ENCODE measurements around the gene PICK1.
"Not testable (repeated sequence)": the region's sequence is repeated elsewhere in the genome, so short reads cannot be mapped to it uniquely, and the experiment has no call there.

PICK1 gene

DNA sequence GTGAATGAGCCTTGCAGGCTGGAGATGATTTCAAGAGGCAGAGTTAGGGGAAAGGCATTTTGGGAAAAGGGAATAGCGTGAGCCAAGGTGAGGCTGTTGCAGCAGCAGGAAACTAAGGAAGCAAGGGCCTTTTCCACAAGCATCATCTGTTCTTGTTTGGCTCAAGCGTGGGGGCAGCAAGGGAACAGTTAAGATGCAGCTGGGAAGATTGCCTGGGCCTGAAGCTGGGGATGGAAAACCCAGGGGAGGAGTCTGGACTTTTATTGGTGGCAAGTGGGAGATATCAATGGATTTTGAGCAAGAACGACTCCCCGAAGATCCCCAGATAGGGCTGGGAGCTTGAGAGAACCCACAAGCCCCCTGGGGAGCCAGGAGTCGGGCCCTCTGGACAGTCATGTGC lies 27.3 kb upstream of the PICK1 start:
- DNase-seq (ENCODE audit: extremely low spot score, insufficient read length, low read depth): no peak
- no peak for FAIRE-seq

DNA sequence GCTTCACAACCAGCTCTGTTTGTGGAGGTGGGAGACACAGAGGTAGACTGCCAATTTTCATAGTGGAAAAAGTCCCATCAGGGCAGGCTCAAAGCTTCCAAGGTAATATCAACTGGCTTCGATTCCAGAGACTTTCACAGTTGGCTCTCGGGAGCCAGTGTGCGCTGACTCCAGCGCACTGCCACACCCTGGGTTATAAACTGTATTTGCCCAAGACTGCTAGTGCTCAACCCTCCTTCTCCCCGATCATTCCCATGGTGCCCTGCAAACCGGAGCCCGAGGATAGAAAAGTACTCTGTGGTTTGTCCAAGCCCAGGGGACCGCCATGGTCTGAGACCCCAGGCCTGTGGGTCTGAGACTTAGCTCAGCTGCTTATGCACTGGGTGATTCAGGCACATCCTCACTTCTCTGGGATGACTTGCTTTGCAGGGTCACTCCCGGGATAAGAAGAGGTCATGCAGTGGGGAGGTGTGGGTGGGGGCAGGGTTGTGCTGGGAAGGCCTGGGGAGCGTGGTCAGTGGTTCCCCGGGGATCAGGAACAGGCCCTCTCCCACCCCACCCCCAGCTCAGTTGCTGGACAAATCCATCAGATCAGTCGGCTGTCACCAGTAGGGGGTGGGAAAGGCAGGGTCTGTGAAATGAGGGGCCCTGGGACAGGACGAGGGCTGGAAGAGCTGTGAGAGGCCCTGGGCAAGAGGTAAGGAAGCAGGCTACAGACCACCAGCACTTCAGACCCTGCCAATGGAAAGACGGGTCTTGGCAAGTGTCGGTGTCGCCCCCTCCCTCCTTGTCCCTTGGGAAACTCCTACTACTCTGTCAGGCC lies 26.7 kb upstream of the PICK1 start:
- FAIRE-seq: no peak
- DNase-seq (ENCODE audit: extremely low spot score, insufficient read length, low read depth): no peak

DNA sequence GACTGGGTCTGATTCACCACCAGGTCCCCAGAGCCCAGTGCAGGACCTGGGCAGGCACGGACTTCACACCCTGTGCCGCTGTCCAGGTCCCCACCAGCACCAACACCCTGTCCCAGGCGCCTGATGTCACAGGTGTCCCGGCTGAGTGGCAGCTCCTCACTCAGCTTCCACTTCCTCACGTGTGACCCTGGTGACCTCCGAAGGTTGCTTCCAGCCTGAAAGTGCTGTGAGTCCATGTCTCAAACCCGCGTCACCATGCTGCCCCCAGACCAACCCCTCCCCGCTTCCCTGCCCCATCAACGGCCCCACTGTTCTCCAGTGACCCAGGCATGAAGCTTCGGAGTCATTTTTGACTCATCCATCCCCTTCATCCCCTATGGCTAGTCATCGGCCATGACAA lies 25.7 kb upstream of the PICK1 start:
- no peak for DNase-seq (ENCODE audit: extremely low spot score, insufficient read length, low read depth)
- no peak for FAIRE-seq

DNA sequence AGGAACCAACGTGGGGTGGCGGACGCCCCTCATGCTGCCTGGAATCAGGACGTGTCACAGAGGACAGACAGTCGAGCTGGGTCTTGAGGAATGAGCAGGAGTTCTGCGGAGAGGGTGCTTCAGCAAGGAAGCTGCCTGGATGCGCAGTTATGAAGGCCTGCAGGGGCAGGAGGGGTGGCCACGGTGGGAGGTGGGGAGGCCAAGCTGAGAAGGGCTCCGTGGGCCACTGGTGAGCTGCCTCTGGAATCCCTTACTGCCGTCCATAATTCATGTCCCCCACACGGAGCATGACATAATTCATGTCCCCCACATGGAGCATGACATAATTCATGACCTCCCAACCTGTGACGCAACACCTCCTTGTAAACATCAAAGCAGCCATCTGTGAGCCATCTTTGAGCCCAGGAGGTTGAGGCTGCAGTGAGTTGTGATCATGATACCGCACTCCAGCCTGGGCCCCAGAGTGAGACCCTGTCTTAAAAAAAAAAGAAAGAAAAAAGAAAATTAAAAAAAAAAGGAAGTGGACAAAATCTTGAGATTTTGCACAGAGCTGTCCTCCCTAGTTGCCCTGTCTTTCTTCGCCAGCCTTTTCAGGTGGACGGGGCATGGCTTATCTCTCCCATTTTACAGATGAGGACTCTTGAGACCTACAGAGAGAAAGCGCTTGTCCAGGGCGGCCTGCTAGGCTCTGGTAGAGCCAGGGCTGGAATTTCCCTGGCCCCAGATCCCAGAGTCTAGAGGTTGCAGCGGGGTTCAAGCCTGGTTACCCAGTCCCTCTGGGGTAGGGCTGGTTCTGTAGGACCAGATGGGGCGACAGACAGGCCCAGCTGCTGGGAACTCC lies 24.3 kb upstream of the PICK1 start:
- no peak for DNase-seq (ENCODE audit: extremely low spot score, insufficient read length, low read depth)
- no peak for FAIRE-seq

DNA sequence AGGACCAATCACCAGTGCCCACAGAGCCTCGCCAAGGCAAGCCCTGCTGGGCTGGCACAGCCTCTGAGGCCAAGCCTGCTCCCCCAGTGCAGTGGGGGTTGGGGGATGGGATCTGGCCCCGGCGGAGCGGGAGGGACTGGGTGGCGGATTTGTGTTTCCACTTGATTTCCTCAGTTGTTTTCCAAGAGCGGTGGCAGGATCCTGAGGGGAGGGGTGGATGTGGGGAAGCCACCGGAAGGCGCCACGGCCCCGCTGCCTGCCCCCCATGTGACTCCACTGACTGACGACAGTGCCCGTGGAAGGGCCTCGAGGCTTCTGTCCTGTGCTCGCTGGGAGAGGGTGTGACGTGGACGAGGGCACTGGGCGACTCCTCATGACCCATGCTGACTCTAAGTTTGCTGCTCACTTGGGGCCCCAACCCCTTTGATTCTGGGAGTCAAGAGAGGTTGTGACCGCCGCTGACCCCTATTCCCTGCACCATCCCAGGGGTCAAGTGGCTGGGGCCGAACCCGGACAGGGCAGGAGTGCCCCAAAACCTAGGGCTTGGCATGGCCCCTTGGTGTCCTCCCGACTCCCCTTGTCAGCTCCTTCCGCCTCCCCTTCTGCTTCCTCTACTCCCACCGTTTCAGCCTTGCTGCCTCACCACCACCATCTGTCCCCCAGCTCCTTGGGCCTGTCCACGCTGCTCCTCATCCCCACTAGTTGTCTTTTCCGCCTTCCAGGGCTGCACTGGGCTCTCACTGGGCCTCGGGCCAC lies 23.5 kb upstream of the PICK1 start:
- no peak for FAIRE-seq
- DNase-seq (ENCODE audit: extremely low spot score, insufficient read length, low read depth): no peak

DNA sequence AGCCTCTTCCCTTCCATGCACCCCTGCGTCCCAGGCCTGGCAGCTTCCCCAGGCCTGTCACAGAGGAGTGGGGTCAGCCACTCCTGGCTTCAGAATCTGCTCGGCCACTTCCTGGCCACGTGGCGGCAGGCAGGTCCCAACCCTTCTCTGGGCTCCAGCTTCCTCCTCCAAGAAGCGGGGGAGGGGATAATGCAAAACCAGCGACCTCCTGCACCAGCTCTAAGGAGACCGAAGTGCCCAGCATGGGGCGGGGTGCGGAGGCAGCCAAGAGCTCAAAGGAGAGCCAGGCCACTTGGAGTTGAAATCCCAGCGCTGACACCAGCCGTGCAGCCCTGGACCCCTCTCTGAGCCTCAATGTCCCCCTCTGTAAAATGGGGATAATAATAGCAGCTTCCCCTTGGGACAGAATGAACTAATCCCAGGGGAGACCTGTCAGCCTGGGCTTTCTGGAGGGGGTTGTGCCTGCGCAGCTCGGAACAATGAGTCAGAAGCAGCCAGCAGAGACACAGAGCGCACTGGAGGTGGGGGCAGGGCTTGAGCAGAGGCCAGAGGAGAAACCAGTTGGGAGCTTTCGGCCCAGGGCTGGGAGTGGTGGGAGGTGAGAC lies 22.8 kb upstream of the PICK1 start:
- FAIRE-seq (no peak), DNase-seq (ENCODE audit: extremely low spot score, insufficient read length, low read depth) (no peak)

DNA sequence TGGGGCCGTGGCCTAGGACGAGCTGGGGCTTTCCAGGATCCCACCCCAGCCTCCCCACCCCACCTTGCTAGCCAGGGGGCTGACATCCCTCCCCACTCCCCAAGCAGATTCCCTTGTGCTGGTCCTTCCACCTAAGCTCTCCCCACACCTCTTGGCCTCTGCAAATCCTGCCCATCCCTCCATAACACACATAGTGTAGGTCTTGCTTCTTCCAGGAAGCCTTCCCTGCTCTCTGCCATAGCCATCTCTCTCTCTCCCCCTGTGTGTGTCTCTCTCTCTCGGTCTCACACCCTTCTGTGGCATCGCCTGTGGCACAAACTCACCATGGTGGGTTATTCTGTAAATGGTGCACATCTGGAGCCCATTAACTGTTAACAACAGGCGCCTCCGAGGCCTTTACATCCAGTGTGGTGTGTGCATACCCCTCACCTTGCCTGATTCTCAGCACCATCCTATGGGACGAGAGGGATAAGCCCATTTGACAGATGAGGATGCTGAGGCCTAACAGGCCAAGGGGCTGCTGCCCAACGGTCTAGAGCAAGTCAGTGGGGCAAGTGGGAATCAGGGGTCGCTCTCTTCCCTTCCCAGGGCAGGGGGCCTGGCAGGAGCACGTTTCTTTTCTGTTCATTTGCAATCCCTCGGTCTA lies 22.2 kb upstream of the PICK1 start:
- DNase-seq (ENCODE audit: extremely low spot score, insufficient read length, low read depth) (no peak), FAIRE-seq (no peak)

DNA sequence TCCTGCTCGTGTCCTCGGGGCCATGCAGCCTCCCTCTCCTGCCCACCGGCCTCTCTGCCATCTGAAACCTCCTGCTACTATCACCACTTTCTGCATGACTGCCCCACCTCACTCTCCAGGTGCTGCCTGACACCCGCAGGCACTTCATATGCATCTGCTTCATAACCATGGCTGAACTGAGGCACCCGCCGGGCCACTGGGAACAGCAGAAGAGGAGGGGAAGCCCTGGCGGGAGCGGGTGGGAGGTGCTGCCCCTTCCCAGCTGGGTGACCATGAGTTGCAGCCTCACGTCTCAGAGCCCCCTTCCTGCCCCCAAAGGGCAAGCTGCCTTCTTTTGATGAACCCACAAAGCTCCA lies 21.7 kb upstream of the PICK1 start:
- no peak for FAIRE-seq

DNA sequence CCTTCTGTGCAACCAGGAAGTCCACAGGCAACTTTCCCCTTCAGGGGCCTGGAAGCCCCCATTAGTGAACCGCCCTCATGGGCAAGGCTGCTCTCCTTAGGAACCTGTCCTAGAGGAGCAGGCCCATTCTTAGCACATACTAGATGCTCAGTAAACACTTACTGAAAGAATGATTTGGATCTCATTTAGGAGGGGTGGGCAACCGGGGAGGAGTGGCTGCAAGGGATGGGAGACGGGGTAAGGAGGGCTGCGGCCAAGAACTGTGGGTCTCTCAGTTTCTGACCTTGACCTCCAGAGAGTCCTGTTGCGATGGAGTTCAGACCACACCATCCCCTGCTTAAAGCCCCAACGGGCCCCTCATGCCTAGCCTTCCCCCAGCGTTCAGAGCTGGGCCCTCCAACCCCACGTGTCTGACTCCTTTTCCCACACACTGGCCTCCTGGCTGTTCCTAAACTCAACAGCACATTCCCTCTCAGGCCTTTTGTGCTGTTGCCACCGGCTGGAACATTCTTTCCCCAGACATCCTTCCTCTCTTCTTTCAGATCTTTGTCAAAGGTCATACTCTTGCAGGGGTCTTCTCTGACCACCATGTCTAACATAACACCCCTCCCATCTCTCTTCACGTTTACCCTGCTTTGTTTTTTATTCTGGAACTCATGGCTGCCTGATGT lies 20.7 kb upstream of the PICK1 start:
- no peak for DNase-seq (ENCODE audit: extremely low spot score, insufficient read length, low read depth)
- no peak for FAIRE-seq

More for the DNA sequence above, 21.7 kb upstream of the PICK1 start:
- DNase-seq (ENCODE audit: extremely low spot score, insufficient read length, low read depth): no peak

DNA sequence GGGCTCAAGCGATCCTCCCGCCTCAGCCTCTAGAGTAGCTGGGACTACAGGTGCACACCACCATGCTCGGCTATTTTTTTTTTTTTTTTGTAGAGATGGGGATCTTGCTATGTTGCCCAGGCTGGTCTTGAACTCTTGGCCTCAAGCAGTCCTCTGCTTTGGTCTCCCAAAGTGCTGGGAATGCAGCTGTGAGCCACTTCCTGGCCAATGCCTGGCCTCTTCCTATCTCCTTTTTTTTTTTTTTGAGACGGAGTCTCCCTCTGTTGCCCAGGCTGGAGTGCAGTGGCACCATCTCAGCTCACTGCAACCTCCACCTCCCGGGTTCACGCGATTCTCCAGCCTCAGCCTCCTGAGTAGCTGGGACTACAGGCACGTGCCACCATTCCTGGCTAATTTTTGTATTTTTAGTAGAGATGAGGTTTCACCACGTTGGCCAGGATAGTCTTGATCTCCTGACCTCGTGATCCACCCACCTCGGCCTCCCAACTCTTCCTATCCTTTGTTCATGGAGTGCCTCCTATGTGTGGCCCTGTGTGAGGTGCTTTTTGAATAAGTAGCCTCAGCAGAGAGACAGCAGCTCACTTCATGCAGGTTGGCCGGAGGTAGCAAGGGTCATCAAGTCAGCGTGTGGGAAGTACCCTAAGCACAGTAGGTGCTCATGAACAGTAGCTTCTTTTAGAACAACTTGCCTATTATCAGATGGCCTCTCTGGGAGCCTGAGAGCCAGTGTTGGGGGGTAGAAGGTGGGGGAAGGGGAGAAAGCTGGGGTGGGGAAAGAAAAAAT lies 19.6 kb upstream of the PICK1 start:
- not testable (repeated sequence) for FAIRE-seq; DNase-seq (ENCODE audit: extremely low spot score, insufficient read length, low read depth)

DNA sequence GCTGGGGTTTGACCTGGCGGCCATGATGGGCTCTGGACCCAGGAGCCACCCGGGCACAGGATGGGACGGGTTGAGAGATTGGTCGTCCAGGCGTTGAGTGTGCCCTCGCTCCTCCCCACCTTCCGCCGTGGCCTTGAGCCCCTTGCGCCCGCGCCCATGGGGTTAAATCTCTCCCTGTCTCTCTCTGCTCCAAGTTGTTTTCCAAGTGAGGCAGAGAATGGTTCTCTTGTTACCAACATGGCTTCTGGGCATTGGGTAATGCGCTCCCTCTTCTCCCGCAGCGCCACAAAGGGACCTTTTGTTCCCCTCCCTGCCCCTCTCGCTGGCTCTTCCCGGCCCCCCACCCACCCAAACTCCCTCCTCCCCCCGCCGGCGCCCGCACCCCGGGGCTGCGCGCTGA lies 18.8 kb upstream of the PICK1 start:
- no peak for FAIRE-seq

DNA sequence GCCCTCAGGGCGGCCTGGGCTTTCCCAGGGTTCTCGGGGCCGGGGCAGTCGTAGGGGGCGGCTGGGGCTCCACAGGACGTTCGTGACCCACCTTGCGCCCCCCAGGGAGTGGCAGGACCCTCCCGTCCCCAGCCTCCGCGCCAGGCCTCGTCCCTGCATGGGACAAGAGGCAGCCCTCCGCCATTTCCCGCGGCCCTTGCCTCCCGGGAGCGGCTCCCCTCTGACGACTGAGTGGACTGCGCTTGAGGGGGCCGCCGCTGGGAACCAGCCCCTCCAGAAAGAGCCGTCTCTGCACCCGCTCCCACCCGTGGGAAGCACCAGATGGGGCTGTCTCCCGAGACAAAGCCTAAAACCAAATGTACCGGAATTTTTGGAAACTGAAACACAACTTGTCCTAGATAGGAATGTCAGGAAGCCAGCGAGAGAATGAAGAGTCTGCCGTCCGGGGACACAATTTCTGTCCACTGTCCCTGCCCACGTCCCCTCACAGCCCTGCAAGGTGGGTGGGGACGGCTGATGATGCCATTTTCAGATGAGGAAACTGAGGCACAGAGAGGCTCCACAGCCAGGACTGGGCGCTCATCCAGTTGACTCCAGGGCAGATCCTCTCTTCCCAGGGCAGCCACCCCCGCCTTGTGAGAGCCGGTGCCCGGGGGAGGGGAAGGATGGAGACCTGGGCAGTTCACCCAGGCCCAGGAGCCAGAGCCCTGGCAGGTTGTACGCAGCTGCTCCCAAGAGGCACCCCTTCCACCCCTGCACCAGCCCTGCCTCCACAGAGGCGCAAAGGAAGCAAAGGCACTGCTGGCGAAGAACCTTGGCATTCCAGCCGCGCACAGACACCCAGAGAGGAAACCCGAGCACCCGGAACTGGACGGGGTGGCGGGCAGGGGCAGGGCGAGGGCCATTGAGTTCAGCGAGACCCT lies 18.1 kb upstream of the PICK1 start:
- DNase-seq (ENCODE audit: extremely low spot score, insufficient read length, low read depth): no peak
- FAIRE-seq: no peak

More for the DNA sequence above, 18.8 kb upstream of the PICK1 start:
- DNase-seq (ENCODE audit: extremely low spot score, insufficient read length, low read depth): no peak

DNA sequence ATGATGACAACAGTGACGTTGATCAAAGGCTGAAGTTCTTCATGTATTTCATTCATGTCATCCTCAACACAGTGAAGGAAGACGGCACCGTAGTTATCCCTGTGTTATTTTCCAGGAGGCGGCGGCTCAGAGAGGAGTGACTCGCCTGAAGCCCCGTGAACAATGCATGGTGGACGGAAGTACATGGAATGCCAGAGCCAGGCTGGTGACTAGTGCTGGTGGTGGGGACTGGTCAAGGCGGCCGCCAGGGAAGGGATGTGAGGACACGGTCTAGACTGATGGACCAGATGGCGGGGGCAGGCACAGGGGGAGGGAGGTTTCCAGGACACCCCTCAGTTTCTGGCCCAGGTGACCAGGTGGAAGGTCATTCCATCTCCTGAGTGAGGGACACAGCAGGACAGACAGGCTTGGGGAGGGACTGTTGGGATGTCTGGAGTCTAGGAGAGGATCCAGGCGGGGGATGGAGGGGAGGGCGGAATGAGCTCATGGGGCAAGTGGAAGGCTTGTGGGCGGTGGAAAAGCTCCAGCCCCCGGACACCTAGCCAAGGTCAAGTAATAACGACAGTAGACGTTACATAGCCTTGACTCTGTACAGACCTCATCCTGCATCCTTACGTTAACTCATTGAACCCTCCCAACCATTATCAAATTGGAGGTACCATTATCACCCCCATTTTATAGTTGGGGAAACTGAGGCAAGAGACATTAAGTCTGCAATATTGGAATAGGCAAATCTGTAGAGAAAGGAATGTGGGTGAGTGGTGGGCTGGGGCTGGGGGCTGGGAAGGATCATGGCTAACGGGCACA lies 16.0 kb upstream of the PICK1 start:
- DNase-seq (ENCODE audit: extremely low spot score, insufficient read length, low read depth): no peak
- FAIRE-seq: no peak

DNA sequence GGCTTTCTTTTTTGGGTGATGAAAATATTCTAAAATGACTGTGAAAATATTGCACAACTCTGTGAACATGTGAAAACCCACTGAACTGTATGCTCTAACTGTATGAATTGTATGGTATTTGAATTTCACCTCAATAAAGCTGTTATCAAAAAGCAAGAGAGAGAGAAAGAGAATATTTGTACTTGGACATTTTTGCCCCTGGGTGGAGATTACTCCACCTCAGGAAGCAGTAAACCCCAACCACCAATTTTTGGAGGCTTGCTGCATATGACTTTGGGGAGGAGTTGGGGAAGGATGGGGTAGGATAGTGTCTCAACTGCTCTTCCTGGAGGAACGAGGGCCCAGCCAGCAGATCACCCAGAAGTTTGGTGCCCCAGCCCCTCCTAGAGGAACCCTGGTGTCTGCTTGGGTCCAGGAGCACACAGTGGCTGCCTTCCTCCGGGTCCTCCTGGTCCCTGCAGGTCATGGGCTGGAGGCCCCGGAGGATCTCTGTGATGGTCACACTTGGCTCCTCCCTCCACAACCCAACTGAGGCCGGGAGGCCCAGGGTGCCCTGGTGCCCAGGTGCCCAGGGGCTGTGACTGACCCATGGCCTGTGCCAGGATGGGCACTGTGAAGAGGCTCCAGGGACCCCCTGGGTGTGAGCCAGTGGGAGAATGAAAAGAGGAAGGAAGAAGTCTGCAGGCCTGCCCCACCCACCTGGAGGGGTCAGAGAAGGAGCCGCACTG lies 15.3 kb upstream of the PICK1 start:
- DNase-seq (ENCODE audit: extremely low spot score, insufficient read length, low read depth) (no peak), FAIRE-seq (no peak)

DNA sequence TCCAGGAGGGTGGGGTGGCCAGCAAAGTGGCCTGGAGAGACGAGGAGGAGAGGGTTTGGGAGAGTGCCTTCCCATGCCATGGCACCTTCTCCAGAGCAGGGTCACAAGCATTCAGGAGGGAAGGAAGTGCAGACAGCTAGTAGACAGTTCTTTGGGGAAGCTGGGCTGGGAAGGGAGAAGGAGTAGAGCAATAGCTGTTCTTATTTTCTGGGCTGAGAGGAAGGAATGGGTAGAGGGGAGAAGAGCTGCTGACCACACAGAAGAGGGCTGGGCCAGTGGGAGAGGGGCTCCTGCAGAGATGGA lies 14.8 kb upstream of the PICK1 start:
- DNase-seq (ENCODE audit: extremely low spot score, insufficient read length, low read depth) (no peak), FAIRE-seq (no peak)
